GM12875 (cell line): Measurements from ENCODE around the gene LYPD3.
"Not testable (repeated sequence)": the region's sequence is repeated elsewhere in the genome, so short reads cannot be mapped to it uniquely, and the experiment has no call there.

Experiments used
- H3K4me3 ChIP-seq: one replicate; pipeline ENCODE4 v1.5.1; 2011; ENCODE audit warnings: low read depth, low read length, control low read depth
- TF ChIP-seq, protein P1 (sequence below): IDR thresholded peaks from 2 replicates; pipeline ENCODE4 v1.5.1; 2011; ENCODE audit warnings: low read depth, mild to moderate bottlenecking, control low read depth, inconsistent platforms, low read length, moderate library complexity, borderline replicate concordance; ENCODE audit not compliant: insufficient read depth

LYPD3 gene

DNA sequence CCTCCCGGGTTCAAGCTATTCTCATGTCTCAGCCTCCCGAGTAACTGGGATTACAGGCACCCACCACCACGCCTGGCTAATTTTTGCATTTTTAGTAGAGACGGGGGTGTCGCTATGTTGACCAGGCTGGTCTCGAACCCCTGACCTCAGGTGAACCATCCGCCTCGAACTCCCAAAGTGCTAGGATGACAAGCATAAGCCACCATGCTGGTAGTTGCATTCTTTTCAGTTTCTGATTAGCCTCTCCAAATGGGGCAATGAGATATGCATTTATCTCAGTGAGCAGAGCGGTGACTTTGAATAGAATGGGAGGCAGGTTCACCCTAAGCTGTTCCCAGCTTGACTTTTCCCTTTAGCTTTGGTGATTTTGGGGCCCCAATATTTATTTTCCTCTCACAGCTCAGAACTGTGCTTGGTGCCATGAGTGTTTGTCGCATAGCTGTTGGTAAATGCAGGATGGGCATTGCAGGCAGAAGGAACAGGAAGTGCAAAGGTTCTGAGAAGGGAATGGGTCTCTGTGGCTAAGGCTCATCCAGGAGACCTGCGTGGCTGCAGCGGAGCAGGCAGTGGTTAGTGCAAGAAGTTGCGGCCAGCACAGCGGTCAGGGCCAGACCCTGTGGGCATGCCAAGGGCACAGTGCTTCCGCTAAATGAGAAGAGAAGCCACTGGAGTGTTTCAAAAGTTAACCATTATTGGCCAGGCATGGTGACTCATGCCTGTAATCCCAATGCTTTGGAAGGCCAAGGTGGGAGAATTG, 20.7 kb downstream of the LYPD3 start:
- no peak overlapping the region for H3K4me3 ChIP-seq
- TF ChIP-seq, protein P1, sequence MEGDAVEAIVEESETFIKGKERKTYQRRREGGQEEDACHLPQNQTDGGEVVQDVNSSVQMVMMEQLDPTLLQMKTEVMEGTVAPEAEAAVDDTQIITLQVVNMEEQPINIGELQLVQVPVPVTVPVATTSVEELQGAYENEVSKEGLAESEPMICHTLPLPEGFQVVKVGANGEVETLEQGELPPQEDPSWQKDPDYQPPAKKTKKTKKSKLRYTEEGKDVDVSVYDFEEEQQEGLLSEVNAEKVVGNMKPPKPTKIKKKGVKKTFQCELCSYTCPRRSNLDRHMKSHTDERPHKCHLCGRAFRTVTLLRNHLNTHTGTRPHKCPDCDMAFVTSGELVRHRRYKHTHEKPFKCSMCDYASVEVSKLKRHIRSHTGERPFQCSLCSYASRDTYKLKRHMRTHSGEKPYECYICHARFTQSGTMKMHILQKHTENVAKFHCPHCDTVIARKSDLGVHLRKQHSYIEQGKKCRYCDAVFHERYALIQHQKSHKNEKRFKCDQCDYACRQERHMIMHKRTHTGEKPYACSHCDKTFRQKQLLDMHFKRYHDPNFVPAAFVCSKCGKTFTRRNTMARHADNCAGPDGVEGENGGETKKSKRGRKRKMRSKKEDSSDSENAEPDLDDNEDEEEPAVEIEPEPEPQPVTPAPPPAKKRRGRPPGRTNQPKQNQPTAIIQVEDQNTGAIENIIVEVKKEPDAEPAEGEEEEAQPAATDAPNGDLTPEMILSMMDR: no peak

DNA sequence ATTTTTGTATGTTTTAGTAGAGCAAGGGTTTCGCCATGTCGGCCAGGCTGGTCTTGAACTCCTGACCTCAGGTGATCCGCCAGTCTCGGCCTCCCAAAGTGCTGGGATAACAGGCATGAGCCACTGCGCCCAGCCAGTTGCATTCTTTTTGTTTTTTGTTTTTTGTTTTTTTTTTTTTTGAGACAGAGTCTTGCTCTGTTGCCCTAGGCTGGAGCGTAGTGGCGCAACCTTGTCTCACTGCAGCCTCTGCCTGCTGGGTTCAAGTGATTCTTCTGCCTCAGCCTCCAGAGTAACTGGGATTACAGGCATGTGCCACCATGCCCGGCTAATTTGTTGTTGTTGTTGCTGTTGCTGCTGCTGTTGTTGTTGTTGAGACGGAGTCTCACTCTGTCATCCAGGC, 21.3 kb downstream of the LYPD3 start:
- H3K4me3 ChIP-seq: not testable (repeated sequence)

DNA sequence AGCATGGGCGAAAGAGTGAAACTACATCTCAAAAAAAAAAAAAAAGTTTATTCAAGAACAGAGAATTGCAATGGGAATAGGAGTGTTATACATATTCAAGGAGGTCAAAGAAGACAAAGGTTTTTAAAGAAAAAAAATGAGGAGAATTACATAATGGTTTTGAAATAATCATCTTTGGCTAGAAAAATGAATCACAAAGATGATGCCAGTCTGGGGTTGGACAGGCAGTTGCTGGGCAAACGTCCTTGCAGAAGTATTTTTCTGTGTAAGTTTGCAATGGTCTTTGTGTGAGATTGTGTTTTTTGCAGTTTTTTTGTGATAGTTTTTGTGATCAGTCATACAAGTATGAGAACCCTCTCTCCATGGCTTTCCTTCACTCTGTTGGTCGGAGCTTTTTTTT, 23.7 kb downstream of the LYPD3 start:
- TF ChIP-seq, protein P1: no peak
- no peak overlapping the region for H3K4me3 ChIP-seq

DNA sequence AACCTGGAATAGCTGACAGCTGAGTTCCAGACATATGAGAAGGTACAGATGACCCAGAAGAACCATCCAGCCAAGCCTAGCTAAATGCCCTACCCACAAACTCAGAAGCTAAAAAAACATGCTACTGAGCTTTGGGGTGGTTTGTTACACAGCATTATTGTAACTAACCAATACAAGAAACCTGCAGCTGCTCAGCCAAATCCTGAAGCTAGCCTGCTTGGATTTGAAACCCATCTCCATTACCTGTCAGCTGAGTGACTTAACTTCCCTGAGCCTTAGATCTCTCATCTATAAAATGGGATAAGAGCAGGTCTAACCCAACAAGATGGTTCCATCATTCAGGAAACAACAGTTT, 25.7 kb downstream of the LYPD3 start:
- TF ChIP-seq, protein P1: no peak
- H3K4me3 ChIP-seq: no peak overlapping the region

DNA sequence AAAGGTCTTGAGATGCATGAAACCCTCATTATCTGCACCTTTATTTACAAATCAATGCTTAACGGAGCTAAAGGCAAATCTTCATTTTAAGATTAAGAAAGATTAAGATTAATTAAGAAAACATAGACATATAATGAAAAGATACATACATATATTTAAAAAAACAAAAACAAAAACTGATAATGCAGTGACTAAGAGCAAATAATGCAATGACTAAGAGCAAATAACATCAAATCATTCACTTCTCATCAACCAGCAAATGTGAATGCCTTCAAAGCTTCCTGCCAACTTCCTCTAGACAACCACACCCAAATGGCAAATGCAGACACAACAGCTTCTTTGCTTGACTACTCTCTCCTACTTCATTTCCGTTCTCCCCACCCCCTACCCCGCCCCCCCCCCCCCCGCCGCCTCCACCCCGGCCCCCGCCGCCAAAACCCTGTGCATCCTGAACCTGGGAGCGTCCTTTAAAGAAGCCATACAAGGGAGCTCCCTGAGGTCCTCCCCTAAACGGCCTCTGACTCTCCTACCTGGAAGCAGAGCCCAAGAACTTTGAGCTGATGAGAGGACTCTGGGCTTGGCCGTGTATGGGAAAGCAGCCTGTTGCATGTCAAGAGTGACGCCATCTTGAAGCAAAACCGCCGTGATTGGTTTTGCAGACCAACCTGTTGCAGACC, 26.2 kb downstream of the LYPD3 start:
- TF ChIP-seq, protein P1: no peak
- no peak overlapping the region for H3K4me3 ChIP-seq

DNA sequence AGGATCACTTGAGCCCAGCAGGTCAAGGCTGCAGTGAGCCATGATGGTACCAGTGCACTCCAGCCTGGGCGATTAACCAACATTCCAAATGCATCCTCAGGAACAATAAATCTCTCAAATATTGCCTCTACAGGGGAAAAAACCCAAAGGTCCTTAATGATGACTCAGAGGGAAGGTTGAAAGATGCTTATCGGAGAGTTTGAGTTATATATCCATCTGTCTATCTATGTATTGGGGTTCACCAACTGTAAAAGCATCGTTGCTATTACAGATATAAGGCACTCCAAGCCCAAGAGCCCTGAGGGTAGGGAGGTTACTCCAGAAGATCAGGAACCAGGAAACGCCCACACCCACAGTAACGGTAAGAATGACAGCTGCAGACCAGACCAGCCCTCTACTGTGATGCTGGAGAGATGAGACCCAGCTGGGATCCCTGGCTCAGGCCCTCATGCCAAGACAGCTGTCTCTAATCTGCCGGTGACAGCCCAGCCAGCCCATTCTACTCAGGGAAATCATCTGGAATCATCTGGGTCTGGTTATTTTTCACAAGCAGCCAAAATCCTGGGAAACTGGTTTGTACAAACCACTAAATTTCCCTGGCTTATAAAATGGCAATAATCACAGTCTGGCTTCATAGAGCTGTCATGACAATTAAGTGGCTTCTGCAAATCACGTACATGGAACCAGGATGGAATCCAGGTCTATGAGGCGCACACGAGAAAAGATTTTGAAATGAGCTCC, 26.9 kb downstream of the LYPD3 start:
- no peak overlapping the region for H3K4me3 ChIP-seq
- TF ChIP-seq, protein P1: no peak

DNA sequence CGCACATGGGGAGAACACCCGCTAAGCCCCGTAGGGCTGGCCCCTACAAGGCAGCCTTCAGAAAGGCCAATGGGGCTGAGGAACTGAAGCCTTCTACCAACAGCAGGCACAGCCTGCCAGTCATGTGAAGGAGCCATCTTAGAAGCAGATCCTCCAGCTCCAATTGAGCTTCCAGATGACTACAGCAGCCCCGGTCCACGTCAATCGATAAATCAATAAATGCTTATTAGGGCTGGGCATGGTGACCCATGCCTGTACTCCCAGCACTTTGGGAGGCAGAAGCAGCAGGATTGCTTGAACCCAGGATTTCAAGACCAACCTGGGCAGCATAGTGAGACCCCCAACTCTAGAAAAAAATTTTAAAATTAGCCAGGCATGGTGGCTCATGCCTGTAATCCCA, 27.7 kb downstream of the LYPD3 start:
- TF ChIP-seq, protein P1: no peak
- H3K4me3 ChIP-seq: no peak overlapping the region

DNA sequence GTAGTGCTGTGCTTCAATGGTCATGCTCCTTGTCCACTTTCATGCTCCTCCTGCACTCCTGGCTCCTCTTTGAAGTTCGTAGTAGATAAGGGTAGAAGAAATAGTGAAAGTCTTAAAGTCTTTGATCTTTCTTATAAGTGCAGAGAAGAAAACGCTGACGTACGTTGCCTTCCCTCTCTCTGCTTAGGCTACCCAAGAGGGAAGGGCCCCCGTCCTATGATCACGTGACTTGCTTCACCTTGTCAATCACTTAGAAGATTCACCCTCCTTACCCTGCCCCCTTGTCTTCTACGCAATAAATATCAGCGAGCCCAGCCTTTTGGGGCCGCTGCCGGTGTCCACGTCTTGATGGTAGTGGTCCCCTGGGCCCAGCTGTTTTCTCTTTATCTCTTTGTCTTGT, 28.1 kb downstream of the LYPD3 start:
- not testable (repeated sequence) for H3K4me3 ChIP-seq
